CD4-positive, alpha-beta T cell treated with Interleukin-15 for 1 hour (primary cell): Measurements from ENCODE around the gene RNF5.
A peak's percentile ranks its signal among the peaks of the same experiment; 100 is the strongest.

ENCODE experiments used
- DNase-seq: peaks from one replicate; pipeline ENCODE4 v3.0.0-alpha.2; 2020

The RNF5 gene

DNA sequence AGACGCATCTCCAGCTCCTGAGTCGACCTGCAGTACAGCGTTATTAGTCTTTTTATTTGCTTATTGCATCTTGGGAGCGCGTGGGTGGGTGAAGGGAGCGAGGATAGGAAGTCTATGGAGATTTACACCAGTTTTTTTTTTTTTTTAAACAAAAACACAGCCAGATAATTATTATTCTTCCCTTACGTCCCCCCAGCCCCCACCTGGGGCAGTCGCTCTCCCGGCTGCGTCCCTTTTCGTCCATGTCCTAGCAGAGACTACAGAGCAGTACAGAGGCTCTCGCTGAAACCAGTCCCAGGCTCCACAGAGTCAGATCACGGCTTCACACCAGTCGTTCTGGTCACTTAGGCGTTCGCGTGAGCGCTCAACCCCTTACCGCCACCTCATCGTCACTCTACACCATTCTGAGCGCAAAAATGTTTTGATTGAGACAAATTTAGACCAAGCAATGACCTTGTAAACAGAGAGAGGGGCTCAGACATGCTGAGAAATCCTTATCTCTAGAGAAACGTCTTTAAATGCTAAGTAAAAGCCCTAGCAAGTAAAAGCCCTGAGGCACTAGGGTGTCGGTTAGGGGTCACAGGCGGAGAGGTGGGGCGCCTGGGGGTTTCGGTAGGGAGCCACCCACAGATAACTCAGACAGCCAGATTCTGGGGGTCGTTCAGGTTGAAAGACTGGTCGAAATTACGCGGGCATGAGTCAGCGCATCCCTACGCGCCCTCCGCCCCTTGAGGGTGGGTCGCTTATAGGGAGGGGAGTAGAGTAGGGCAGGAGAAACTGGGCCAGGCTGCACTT is 25.2 kb upstream of the RNF5 start:
- no peak for DNase-seq

GRCh38 chr6:32153564-32154513 is 24.4 kb upstream of the RNF5 start, which contains the start of gene PPT2:
TSS of gene PPT2 (plus strand) at chr6:32154141. CDS start at chr6:32154595, 454 bp downstream.
- peak; percentile 78 for DNase-seq

DNA sequence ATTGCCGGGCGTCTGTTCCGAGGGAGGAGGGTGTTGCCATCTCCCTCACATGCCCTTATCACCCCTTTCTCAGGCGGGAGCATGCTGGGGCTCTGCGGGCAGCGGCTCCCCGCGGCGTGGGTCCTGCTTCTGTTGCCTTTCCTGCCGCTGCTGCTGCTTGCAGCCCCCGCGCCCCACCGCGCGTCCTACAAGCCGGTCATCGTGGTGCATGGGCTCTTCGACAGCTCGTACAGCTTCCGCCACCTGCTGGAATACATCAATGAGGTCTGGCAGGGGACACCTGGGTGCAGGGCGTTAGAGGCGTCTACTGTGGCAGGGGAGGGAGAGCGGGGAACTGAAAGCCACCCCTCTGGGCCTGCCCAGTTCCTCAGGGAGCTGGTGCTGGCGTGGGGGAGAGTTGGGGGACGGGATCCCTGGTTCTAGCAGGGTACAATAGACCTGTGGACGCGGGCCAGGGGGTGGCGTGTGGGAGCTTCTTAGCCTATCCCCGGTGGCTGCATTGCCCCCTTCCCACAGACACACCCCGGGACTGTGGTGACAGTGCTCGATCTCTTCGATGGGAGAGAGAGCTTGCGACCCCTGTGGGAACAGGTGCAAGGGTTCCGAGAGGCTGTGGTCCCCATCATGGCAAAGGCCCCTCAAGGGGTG is 23.6 kb upstream of the RNF5 start:
- peak; percentile 75 for DNase-seq

GRCh38 chr6:32156891-32157290 is 21.3 kb upstream of the RNF5 start:
- DNase-seq = no peak

DNA sequence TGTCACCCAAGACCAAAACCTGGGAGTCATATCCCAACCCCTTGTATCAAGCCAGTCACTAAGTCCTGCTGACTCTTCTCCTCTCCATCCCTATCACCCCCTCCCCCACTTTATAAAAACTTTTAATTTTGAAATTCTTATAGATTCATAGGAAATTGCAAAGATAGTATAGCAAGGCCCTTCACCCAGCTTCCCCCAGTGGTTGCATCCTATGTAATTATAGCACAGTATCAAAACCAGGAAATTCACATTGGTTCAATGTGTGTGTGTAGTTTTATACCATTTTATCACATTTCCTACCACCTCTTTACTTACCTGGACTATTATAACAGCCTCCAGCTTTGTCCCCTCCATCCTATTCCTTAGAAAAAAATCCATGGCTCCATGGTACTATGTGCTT is 20.2 kb upstream of the RNF5 start:
- DNase-seq = no peak

DNA sequence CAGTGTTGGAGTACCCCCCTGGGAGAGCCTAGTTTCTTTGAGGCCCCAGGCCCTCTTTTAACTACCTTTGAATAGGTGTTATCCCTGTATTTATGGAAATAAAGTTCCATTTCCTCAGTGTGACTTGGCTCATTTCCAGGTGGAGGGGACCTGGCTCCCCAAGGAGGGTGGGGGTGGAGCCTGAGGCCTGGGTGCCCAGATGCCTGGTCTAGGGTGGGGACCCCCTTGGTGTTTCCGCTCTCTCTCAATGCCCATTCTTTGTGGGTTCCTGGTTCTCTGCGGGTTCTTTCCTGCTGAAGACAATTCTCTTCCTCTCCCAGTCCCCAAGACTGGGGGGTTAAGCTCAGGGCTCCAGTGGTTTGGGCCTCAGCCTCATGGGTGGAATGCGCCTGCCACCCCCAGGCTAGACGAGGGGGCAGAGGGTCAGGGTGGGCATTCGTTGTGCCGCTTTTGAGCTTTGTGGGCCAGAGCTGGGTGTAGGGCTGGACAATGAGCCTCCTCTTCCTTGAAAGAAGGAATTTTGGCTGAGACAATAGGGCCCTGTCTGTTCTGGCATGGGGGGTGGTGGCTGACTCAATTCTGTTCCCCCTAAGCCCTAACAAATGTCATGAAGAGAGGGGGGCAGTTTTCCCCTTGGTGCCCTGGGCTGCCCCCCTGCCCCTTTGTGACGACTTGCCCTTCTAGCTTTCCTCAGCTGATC is 14.5 kb upstream of the RNF5 start:
- DNase-seq = no peak

- DNase-seq = no peak
These were observed 13.9 kb upstream of the RNF5 start, which contains the start of gene EGFL8 for GRCh38 chr6:32164295-32164694. TSS of gene EGFL8 (plus strand) at chr6:32164595. CDS start at chr6:32166166, 1,571 bp downstream.

- DNase-seq = no peak
These were observed 11.7 kb upstream of the RNF5 start for GRCh38 chr6:32166411-32167061.

GRCh38 chr6:32167154-32167760 is 10.9 kb upstream of the RNF5 start:
- DNase-seq = no peak

- no peak for DNase-seq
These were observed 10.4 kb upstream of the RNF5 start for GRCh38 chr6:32167761-32168262.

- DNase-seq = no peak
These were observed 9.9 kb upstream of the RNF5 start for GRCh38 chr6:32168350-32168749.

DNA sequence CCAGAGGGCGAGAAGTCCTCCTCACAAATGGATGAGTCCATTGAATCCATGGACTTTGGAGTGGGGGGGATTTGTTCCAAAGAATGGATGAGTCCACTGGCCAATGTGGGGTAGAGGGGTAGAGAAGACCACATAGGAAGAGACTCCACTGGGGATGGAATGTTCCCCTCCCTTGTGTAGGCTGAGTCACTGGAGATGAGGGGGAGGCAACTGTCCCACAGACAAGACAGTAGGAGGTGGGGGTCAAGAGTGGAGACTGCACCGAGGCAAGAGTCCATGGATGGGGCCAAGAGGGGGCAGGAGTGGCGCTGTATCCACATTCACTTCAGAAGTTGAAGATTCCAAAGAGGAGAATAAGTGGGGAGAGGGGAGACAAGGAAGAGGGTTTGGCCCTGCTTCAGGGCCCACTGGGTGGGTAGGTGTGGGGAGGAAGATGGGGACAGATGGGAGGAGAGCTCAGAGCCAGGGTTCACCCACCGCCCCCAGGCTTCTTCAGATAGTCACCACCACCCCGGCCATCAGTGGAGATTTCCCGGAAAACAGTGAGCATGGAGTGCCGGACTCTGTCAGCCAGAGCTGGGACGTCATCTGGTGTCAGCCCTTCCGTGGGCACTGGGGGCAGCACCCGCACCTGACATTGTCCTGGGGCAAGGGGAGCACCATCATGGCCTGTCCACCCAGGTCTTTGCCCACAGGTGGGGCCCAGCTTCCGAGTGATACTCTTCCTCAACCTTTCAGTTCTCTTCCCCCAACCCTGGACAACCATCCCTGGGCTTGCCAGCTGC is 9.2 kb upstream of the RNF5 start:
- DNase-seq = no peak

GRCh38 chr6:32170294-32170693 is 7.9 kb upstream of the RNF5 start:
- DNase-seq = no peak

GRCh38 chr6:32171234-32171633 is 7.0 kb upstream of the RNF5 start:
- no peak for DNase-seq

GRCh38 chr6:32173051-32173727 is 5.0 kb upstream of the RNF5 start:
- no peak for DNase-seq

DNA sequence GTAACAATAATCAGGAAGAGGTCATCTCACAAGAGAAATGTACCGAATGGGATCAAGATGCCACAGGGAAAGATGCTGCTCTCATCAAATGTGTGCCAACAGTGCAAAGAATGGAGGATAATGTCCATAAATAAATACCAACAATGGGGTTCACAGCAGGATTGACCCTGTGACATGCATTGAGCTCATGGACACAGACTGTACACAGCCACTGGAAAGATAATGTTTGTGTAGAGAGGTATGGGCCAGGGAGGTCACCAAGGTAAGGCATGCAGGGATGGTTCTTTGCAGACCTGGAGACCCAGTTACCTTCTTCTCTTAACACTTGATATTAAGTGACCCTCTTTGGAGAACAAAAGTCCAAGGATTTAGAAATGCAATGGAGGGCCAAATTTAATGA is 3.8 kb upstream of the RNF5 start:
- DNase-seq = no peak

DNA sequence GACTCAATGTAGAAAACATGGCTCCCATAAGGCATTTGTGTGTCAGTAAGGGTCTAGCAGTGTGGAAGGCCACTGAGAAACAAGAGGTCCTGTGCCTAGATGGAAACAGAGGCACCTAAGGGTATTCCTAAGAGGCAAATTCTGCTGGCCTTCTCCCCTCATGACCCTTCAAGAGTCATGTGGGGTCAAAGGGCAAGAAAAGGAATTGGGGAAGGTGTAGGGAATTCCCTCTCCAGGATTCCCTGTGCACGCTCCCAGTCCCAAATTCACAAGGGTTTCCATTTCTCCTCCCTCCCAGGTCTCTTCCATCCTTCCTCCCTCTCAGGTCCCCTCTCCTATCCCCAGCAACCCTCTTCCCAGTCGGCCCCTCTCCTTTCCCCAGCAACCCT is 2.9 kb upstream of the RNF5 start:
- no peak for DNase-seq

DNA sequence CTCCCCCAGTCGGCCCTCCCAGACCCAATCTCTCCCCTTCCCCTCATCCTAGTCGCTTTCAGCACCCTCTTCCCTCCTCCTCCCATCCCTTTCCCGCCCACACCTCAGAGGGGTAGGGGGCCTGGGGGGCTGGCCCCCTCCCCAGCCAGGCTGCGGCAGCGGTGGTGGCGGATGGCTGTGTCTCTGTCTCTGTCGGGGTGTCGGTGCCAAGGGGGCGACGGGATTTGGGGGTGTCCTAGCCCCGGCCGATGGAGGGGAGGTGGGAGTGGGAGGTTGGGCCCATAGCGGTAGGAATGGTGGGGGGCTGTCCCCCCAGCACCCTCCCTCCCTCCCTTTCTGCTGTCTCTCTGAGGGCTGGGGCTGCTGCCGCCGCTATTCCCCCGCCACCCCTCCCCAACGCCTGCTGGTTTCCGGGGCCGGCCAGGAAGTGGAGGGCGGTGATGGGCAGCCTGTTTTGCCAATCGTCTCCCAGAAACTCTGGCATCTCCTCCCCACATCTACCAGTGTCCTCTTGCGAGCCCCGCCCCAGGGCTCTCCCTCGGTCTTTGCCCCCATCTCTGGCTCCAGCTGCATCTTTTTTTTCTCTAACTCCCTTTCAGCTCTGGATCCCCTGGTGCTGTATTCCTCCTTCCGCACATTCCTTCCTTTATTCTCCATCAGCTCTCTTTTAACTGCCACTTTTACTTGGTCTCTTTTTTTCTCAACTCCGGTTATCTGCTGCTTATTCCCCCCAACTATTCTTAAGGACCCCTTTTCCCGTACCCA is 2.3 kb upstream of the RNF5 start, which contains the start of gene AGPAT1:
Gene AGPAT1, minus strand, starts transcription at position 374 of the 765 bp plus-strand sequence. CDS start 4,588 bp downstream, outside the sequence.
- DNase-seq = peak; percentile 96
